ENCODE measurements around the gene TSPAN19.
A peak's percentile ranks its signal among the peaks of the same experiment; 100 is the strongest.
"Not testable (repeated sequence)": the region's sequence is repeated elsewhere in the genome, so short reads cannot be mapped to it uniquely, and the experiment has no call there.

TSPAN19 gene

DNA sequence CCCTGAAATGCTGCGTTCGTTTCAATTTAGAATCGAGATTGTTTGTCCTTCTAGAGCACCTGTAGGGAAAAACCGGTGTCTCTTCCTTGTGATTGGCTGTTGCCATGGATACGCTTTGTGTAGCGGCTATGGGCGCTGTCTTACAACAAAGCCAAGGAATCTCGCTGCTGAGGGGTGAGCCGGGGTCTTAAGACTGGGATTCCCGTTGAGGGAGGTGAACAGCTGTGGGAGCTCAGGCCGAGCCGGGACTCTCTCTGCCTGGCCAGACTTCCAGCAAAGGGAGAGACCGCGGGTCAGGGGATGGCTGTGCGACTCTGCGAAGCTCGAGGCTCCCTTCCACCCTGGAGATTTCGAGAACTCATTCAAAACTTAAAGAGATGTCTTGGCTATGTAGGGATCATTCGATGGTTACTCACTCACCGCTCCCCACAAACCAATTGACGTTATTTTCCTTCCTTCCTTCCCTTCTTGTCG, at the start of gene TSPAN19, which contains the start of gene LRRIQ1:
TSS of gene TSPAN19 (minus strand) at position 44 of the 474 bp plus-strand sequence. CDS start 6,331 bp downstream, outside the sequence.
TSS of gene LRRIQ1 (plus strand) at position 118 of the 474 bp plus-strand sequence. CDS start 1,826 bp downstream, outside the sequence.
- DNase-seq (ENCODE audit: low read depth, low spot score) = peak; percentile 77

DNA sequence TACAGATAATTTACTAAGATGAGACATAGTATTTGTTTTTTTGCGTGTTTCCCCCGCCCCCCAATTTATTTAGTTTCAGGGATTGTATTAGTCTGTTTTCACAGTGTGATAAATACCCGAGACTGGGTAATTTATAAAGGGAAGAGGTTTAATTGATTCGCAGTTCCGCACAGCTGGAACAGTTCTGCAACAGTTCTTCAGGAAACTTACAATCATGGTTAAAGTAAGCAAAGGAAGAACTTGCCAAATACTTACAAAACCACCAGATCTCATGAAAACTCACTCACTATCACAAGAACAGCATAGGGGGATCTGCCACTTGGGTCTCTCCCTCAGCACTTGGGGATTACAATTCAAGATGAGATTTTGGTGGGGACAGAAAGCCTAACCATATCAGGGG, 49.0 kb upstream of the TSPAN19 start:
- DNase-seq (ENCODE audit: low read depth, low spot score) = no peak

- peak; percentile 51 for DNase-seq (ENCODE audit: low read depth, low spot score)
Observed at GRCh38 chr12:85076688-85077430, 40.8 kb upstream of the TSPAN19 start.

- DNase-seq (ENCODE audit: low read depth, low spot score) = no peak
Observed at GRCh38 chr12:85072826-85073225, 36.7 kb upstream of the TSPAN19 start.

DNA sequence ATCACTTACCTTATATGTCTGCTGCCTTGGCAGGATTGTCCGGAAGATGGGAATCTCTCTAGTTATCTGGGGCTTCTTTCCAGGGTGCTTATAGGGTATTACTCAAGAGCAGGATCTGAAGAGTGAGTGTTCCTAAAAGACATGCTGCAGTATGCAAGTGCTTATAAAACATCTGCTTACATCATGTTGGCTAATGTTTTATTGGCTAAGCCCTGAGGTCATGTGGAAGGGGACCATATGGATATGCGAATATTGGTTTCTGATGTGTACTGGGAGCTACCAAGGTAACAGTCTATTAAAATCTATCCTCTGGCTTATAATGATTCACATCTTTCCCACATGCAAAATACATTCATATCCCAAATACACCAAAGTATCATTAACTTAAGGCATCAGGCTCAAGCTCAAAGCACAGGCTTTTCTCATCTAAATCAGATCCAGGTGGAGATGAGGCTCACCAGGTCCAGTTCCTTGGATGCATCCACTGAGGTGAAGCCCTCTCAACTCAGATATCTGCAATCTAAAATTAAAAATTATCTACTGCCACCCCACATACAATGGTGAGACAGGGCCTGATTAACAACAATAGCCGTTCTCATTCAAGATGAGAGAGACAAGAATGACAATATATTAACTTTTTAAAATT, 29.9 kb upstream of the TSPAN19 start:
- DNase-seq (ENCODE audit: low read depth, low spot score) = no peak

DNA sequence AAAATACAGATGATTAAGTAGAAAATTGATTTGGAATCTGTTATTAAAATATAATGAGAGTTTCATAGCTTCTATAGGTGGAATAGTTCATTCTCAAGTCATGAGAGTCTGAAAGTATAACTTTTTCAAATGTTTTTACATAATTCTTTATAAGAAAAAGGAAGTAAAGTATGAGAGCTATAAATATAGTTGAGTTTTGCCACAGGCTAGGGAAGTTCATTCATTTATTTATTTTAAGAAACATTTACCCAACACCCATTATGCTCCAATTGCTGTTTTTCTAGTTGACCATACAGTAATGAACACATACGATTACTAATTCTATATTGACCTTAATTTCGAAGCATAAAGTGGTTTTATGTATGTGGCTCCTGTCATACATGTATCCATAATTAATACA, 24.8 kb upstream of the TSPAN19 start:
- no peak for DNase-seq (ENCODE audit: low read depth, low spot score)

- no peak for DNase-seq (ENCODE audit: low read depth, low spot score)
Observed at GRCh38 chr12:85059594-85059993, 23.5 kb upstream of the TSPAN19 start.

GRCh38 chr12:85058339-85058738, 22.3 kb upstream of the TSPAN19 start:
- DNase-seq (ENCODE audit: low read depth, low spot score) = no peak

- peak; percentile 35 for DNase-seq (ENCODE audit: low read depth, low spot score)
Observed at GRCh38 chr12:85057370-85057963, 21.4 kb upstream of the TSPAN19 start.

DNA sequence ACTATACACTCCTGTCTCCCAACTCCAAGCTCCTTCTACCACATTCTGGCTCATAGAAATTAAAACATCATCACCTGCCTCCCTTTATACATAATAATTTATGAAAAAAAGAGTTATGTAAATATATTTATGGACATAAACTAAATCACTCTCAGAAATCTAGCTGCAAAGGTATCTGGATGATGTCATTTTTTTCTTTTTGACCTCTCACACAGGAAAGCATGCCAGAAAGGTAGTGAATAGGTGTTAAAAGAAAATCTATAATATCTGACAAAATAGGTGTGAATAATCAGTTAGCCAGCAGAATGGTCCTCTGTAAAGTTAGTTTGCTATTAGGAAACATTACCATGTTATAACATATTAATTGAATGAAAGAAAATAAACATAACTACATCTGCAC, 7.8 kb upstream of the TSPAN19 start:
- DNase-seq (ENCODE audit: low read depth, low spot score) = no peak

DNA sequence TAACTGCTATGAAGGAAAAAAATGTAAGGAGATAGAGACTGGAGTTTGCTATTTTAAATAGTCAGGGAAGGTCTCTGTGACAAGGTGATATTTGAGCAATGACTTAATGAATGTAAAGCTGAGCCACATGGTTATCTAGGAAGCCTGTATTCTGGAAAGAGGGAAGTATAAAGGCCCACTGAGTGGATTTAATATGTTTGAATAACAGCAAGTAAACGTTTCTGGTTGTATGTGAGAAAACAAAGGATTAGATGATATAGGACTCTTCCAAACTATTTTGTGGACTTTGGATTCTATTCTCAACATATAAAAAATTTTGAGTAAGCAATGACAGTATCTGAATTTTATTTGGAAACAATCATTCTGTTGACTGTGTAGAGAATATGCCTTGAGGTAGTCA, 5.3 kb upstream of the TSPAN19 start:
- DNase-seq (ENCODE audit: low read depth, low spot score) = no peak

DNA sequence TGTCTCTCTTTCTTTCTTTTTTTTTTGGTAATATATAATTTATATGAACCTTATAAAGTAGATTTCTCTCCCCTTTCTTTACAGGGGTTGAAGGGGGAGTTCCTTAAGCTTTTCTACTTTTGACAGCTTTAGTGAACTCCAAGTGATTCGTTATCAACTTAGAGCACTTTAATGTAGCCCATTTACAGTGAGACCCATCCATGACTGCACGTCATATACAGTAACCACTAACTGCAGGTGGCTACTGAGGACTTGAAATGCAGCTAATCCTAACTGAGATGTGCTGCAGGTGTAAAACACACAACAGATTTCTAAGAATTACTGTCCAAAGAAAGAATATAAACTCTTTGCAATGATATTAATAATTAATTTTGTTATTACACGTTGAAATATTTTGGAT, 656 bp upstream of the TSPAN19 start:
- DNase-seq (ENCODE audit: low read depth, low spot score) = no peak

- DNase-seq (ENCODE audit: low read depth, low spot score) = no peak
Observed at GRCh38 chr12:85029456-85029855, 6.6 kb downstream of the TSPAN19 start.

DNA sequence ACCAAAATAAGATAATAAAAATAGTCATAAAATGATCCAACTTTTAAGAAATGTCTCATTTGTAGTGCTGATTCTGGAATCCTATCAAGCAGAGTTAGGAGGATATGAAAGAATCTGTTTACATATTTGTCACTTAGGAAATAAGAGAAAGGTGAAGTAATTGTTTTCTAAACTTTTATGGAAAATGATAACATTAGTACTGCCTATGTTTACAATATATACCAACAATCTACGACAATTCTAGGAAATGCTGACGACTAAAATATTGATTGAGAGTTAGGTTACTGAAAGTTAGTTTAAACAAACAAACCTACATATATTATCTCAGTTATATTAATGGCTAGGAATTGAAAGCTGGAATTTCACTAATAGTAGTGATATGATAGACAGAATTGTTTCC, 18.0 kb downstream of the TSPAN19 start:
- DNase-seq (ENCODE audit: low read depth, low spot score) = no peak

DNA sequence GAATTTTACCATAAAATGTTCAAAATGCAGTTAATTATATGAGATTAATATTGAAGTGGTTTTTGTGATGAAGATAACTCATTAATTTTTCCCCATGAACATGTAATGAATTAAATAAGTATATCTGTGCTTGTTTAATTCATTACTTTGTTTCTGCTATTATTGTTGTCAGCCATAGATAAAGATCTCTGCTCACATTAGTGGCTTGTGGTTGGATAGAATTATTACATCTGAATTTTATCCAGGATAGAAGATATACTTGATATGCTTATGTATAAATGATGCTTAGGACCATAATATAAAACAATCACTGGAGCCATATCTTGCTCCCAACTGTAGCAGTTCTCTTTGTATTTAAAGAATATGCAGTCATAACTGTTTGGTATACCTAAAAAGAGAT, 18.5 kb downstream of the TSPAN19 start:
- DNase-seq (ENCODE audit: low read depth, low spot score) = no peak

DNA sequence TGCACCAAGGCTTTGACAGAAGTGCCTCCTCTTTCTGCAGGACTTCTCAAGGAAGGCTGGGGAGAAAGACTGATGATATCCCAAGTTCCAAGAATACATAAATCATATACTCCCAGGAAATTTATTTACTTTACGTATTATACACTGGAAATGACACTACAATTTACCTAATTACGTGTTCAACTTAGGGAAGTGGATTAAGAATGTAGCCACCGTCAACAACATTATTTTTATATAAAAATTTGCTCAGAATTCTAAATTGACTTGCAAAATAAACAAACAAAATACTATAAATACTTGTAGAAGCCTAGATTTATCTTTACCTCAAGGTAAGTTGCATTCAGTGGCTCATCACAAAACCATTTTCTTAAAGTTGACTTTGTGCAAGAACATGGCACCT, 18.9 kb downstream of the TSPAN19 start:
- DNase-seq (ENCODE audit: low read depth, low spot score) = no peak

GRCh38 chr12:85016413-85016812, 19.7 kb downstream of the TSPAN19 start:
- peak; percentile 85 for DNase-seq (ENCODE audit: low read depth, low spot score)

- DNase-seq (ENCODE audit: low read depth, low spot score) = no peak
Observed at GRCh38 chr12:85007836-85008235, 28.2 kb downstream of the TSPAN19 start.

- no peak for DNase-seq (ENCODE audit: low read depth, low spot score)
Observed at GRCh38 chr12:85006206-85006605, 29.9 kb downstream of the TSPAN19 start.

DNA sequence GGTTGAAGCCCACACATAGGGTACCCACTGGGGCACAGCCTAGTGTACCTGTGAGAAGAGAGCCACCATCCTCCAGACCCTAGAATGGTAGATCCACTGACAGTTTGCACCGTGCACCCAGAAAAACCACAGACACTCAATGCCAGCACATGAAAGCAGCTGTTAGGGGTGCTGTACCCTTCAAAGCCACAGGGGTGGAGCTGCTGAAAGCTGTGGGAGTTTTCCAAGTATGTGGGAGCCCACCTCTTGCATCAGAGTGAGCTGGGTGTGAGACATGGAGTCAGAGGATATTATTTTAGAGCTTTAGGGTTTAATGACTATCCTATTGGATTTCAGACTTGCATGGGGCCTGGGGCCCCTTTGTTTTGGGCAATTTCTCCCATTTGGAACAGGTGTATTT, 30.5 kb downstream of the TSPAN19 start:
- no peak for DNase-seq (ENCODE audit: low read depth, low spot score)

- not testable (repeated sequence) for DNase-seq (ENCODE audit: low read depth, low spot score)
Observed at GRCh38 chr12:85005047-85005446, 31.0 kb downstream of the TSPAN19 start.

DNA sequence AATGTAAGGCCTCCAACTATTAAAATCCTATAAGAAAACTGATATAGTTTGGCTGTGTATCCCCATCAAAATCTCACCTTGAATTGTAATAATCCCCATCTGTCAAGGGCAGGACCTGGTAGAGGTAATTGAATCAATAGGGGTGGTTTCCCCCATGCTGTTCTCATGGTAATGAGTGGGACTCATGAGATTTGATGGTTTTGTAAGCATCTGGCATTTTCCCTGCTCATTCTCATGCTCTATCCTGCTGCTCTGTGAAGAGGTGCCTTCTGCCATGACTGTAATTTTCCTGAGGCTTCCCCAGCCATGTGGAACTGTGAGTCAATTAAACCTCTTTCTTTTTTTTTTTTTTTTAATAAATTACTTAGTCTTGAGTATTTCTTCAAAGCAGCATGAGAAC, 31.9 kb downstream of the TSPAN19 start:
- DNase-seq (ENCODE audit: low read depth, low spot score) = no peak
